Erythroblast (primary cell): ENCODE measurements around the gene SPRN.
"Not testable (repeated sequence)": the region's sequence is repeated elsewhere in the genome, so short reads cannot be mapped to it uniquely, and the experiment has no call there.

Source experiments
- DNase-seq, 2 experiments: peaks; one replicate each; lab custom pipeline; 2025; lab: John Stamatoyannopoulos, UW
- GATA1 ChIP-seq: IDR thresholded peaks from 2 replicates; pipeline ENCODE4 v1.6.1; 2011; ENCODE audit warnings: low read depth, mild to moderate bottlenecking, control low read depth, low read length, moderate library complexity
- POLR2A ChIP-seq: IDR thresholded peaks from 2 replicates; pipeline ENCODE4 v1.6.1; 2011; ENCODE audit warnings: mild to moderate bottlenecking, low read length

SPRN gene

DNA sequence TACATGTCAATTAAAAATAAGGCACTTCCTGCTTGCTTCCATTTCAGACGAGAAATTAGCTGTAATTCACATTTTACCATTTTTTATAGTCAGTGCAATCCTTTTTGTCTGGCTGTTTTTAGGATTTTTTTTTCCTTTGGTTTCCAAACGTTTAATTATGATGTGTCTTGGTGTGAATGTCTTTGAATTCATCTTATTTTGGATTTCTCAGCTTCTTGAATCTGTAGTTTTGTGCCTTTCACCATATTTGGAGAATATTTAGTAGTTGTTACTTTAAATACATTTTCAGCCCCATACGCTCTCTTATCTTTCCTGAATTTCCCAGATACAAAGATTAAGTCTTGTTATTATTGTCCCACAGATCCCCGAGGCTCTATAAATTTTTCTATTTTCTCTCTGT lies 26.9 kb upstream of the SPRN start:
- TF ChIP-seq GATA1 = no peak
- no peak for TF ChIP-seq POLR2A

DNA sequence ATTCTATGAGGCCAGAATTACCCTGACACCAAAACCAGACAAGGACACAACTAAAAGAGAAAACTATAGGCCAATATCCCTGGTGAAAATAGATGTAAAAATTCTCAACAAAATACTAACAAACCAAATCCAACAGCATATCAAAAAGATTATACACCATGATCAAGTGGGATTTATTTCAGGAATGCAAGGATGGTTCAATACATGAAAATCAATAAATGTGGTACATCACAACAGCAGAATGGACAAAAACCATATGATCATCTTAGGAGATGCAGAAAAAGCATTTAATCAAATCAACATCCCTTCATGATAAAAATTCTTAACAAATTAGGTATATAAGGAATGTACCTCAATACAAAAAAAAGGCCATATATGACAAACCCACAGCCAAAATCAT lies 23.7 kb upstream of the SPRN start:
- no peak for DNase-seq
- TF ChIP-seq POLR2A = no peak
- no peak for TF ChIP-seq GATA1

More for the DNA sequence above, 26.9 kb upstream of the SPRN start:
- no peak for DNase-seq

DNA sequence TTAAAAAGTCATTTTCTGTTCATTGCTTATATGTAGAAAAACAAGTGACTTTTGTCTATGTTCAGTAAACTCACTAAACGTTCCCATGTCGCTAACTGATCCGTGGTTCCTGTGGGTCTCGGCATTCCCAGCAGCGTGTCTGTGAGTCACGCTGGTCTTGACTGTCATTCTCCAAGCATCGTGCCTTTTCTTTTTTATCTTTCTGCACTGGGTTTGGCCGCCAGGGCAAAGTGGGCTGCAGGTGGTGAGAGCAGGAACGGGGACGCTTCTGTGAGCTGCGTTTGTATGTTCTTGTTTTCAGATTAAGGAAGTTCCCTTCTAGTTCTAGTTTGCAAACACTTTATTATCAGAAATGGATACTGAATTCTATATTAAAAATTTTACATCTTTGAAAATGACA lies 22.6 kb upstream of the SPRN start:
- no peak for DNase-seq
- no peak for TF ChIP-seq GATA1
- TF ChIP-seq POLR2A = no peak

DNA sequence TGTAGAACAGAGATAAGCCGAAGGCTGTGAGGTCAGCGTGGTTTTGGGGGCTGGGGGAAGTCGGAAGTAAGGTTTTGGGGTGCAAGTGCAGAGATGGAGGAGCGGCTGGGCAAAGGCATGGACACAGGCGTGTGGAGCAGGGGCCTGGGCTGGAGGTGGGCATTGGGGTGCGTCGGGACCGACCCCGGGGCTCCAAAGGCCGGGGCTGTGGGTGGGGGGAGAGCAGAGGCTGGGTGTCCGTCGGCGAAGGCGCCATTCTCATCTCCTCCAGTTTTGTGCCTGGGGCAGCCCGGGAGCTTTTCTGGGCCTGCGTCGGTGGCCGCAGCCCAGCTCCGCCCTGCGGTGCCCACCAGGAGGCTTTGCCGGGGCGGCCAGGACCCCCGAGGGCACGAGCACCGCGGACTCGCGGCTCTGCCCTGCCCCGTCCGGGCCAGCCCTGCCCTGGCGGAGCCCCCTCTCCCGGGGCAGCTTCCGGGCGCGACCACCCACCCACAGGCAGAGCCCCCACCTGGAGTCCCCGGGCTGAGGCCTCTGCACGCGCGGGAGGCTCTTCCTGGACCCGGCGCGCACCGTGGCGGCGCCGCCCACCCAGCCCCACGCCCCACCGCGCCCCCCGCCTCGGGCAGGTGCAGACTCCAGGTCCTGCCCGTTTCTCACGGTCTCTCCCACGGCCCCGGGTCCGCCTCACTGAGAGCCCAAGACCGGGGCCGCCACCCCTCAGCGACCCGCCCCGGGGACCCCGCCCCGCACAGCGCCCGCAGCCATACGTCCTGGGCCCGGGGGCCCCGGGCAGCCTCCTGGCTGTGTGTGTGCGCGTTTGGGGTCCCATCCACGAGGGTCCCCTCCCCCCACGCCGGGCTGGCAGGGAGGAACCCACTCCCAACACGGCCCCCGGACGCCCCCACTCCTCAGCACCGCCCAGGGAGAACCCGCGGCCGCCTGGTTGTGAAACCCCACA lies 21.6 kb upstream of the SPRN start:
- no peak for DNase-seq
- TF ChIP-seq GATA1 (no peak), POLR2A (no peak)

DNA sequence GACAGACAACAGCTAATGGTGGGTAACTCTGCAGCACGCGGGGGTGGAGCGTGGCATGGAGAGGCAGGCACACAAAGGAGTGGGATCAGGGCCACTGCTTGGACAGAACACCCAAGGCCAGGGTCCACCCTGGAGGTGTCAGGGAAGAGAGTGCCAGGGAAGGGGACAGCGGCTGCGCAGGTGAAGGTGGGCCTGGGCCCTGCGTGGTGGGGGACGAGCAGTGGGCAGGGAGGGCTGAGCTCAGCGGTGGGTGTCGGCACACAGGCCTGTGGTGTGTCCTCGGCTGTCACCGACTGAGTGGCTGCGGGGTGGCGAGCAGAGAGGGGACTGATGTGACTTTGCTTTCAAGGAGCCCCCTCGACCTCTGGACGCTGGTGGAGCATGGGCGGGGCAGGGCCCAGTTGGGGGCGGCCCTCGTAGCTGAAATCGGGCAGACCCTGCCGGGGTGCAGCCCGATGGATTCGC lies 20.9 kb upstream of the SPRN start:
- no peak for TF ChIP-seq POLR2A
- TF ChIP-seq GATA1 = no peak
- DNase-seq = no peak

DNA sequence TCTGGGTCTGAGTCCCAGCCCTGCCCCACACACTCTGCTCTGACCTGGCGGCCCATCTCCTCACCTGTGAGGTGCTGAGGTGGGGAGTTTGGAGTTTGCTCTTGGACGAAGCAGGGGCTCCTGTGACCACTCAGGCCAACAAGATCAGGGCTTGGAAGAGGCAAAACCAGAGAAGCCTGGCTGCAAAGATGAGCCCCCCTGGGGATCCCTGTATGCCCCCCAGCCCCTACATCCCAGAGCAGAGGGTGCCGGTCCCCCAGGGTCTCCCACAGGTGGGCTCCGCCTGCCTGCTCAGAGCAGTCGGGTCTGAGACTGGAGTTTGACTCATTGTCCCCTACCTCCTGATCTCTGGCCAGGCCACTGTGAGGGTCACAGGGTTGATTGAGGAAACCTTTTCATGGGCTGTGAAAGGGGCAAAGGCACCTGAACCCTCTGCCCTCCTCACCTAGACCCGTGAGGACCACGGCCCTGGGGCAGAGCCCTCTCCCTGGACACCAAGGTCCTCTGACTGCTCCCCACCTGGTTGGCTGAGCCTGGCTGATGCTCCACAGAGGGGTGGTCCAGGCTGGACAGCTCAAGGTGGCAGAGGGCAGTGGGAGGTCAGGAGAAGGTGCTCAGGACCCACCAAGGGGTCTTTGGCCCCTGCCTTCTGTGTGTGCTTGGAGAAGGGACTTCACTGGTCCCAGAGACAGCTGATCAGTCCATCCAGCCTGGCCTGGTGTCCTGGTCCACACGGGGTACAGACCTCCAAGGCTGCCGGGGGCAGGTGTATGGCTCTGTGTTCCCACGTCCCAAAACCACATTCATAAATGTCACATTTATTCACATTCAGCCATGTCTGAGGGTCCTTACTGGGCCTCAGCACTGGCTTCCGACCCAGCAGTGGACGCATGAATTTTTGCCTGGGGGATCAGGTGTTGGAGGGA lies 20.2 kb upstream of the SPRN start:
- TF ChIP-seq GATA1 = no peak
- no peak for TF ChIP-seq POLR2A

DNA sequence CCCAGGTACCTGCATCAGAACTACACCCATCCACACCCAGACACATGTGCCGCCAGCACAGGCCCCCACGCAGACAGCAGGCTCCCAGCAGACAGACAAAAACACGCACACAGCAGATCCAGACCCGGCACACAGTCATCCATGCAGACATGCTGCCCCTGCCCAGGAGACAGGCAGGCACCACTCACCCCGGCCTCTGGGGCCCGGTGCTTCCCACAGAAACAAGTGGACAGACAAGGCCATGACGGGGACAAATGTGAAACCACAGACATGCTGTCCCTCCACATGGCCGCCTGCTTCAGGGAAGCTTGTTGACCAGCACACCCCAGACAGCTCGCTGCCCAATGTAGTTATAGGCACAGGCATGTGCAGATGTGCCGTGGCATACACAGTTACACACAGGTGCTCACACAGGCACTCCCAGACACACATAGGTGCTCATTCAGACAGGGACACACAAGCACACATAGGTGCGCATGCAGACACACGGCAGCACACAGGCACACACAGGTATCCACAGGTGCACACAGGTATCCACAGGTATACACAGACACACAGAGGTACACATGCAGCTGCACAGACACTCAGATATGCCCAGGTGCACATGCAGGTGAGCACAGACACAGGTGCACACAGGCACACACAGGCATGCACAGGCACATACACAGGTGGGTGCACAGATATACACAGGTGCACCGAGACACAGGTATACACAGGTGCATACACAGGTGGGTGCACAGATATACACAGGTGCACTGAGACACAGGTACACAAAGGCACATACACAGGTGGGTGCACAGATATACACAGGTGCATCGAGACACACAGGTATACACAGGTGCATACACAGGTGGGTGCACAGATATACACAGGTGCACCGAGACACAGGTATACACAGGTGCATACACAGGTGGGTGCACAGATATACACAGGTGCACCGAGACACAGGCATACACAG lies 18.8 kb upstream of the SPRN start:
- DNase-seq = peak in 1 of 2 experiments; percentile 25
- no peak for TF ChIP-seq GATA1
- TF ChIP-seq POLR2A = no peak

More for the DNA sequence above, 20.2 kb upstream of the SPRN start:
- DNase-seq = no peak

DNA sequence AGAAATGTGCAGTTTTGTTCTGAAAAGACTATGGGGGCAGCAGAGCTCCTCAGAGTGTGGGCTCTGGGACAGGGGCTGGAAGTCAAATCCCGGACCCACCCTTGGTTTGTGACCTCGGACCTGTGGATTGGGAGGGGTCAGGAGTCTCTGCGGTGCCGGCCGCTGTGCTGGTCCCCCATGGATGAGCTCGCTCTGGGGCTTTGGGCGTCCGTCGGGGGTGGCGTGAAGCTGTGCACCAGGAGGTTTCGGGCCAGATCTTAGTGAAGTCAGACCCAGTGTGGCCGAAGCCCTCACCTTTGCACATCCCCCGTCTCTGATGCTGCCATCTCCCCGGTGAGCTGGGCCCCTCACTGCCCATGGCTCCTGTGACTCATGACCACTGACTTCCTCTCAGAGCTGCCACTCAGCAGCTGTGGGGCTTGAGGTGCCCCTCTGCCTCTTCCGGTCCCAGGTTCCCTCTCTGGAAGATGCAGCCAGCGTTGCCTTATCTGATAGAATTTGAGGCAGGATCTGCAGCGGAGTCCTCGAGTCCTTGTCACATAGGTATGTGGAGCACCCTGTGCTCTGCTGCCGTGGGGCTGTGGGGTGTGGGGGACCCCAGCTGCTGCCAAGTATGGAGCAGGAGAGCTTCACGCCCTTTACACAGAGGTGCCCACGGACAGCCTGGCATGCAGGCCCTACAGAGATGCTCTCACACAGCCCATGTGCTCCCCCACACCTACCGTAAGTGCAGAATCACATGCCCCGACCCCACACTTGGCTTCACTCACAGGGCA lies 18.0 kb upstream of the SPRN start:
- DNase-seq = no peak
- TF ChIP-seq GATA1 = no peak
- TF ChIP-seq POLR2A = no peak

DNA sequence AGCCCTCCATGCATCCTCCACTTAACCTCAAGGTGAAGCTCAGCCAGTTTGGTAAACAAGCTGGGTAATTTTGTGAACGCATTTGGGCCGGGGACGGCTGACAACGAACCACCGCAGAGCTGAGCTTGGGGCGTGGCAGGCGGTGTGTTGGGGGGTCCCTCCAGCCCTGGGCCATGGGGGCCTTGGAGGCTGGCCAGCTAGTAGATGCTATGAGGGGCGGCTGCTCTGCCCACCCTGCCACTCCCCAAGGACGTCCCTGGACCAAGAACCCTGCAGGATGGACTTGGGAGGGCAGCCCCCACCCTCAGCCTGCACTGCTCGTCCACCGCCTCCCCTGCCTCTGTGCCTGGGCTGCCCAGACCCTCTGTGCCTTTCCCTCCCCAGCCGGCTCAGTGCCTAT lies 17.4 kb upstream of the SPRN start:
- DNase-seq = no peak
- TF ChIP-seq GATA1 (no peak), POLR2A (no peak)

DNA sequence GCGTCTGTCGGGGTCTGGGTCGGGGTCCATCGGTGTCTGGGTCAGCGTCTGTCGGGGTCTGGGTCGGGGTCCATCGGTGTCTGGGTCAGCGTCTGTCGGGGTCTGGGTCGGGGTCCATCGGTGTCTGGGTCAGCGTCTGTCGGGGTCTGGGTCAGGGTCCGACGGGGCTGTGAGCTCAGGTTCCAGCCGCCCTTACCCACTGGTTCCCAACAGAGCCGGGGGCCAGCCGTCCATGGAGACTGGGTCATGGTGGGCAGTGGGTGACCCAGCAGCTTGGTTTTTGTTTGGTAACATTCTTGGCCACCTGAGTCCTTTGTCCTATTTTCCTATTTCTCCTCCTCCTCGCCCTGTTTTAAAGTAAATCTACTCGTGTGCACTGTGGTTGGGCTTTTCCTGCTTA lies 16.9 kb upstream of the SPRN start:
- not testable (repeated sequence) for DNase-seq

DNA sequence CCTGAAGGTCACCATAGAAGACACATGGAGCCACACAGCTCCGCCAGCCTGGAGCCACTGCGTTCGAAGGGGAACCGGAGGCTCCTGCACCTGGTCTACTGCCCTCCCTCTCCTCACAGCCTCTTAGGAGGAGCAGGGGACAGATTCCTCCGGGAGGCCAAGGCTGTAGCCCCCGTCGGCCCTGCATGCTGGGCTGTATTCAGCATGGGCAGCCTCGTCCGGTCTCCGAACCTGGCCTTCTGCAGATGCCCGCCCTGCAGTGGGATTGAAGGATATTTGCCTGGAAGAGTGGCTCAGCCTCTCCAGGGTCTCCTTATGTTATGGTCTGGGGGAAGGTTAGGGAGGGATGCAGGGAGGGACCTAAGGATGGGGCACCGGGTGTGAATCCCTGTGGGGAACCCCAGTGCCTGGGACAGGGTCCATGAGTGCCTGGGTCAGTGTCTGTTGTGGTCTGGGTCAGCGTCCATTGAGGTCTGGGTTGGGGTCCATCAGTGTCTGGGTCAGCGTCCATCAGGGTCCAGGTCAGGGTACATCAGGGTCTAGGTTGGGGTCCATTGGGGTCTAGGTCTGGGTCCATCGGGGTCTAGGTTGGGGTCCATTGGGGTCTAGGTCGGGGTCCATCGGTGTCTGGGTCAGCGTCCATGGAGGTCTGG lies 16.3 kb upstream of the SPRN start:
- no peak for TF ChIP-seq GATA1
- TF ChIP-seq POLR2A = no peak
- DNase-seq = no peak
